ENCODE measurements around the gene DAPK2. TPM values are rescaled to one million over a fixed set of nuclear protein-coding genes. Genes with fewer than 3 reads are reported as not detected.

DAPK2 gene
- total and polyA plus RNA-seq, 2 of the 4 experiments (the other 2 are of a cell fraction) = 0.34 to 0.36 TPM

GRCh38 chr15:63891768-63892133 lies 154.5 kb downstream of the DAPK2 start:
- intact Hi-C loops (cut with micrococcal nuclease) (loop anchor here (1.0 to 5.0 kb wide), 5 partner anchors 59 to 279 kb away; partner anchors contain the start of genes DAPK2 and HERC1), dilution Hi-C loops (cut with HindIII; ENCODE audit: low sequenced_read_pairs, unreplicated experiment) (no loop called here), in situ Hi-C loops (cut with MboI; ENCODE audit: low sequenced_read_pairs) (loop anchor here (5.0 kb wide), 2 partner anchors 46 to 139 kb away; no protein-coding TSS in a partner anchor)
- CTCF ChIA-PET = interaction anchor here (1.0 kb wide), 1 partner anchor 13 kb away, joined by 6 read pairs; no protein-coding TSS in a partner anchor
- no peak for ATAC-seq (ENCODE audit: low read depth)
- no peak overlapping the region for H3K4ac ChIP-seq (ENCODE audit: low read depth, low read length)
- H3K27me3 ChIP-seq (ENCODE audit: control insufficient read depth, insufficient read depth, low read length) = peaks cover 14% of the 10 kb centered on the region
- no peak overlapping the region for H4K91ac ChIP-seq (ENCODE audit: insufficient read depth, low read depth, low read length)
- H2BK20ac ChIP-seq (ENCODE audit: low read depth, low read length) = no peak overlapping the region
- H2BK120ac ChIP-seq (ENCODE audit: low read depth, low read length) = no peak overlapping the region
- H4K20me1 ChIP-seq (ENCODE audit: insufficient read depth, low read length) = no peaks in the 10 kb centered on the region
- WGBS, 2 experiments (ENCODE audit: extremely low coverage in 2 of 2, insufficient read length in 1 of 2) = 50% methylated on average over 1 of the region's 3 CpGs; no CpG with 5 or more reads in 1 of the 2 experiments
- H3K36me3 ChIP-seq (ENCODE audit: control insufficient read depth, insufficient read depth, low read length) = no peaks in the 10 kb centered on the region
- no peak overlapping the region for H3K4me3 ChIP-seq (ENCODE audit: insufficient read depth, low read depth, low read length)
- peaks cover 5% of the 10 kb centered on the region for H3K4me1 ChIP-seq (ENCODE audit: control insufficient read depth, insufficient read depth, low read length)
- no peak overlapping the region for H3K14ac ChIP-seq (replicated peaks; ENCODE audit: low read depth, low read length)
- no peak overlapping the region for H3K23ac ChIP-seq (ENCODE audit: low read depth, low read length)
- no peak overlapping the region for H3K4me2 ChIP-seq (ENCODE audit: low read depth, low read length)
- H2AK5ac ChIP-seq (ENCODE audit: low read depth, low read length) = no peak overlapping the region
- H2AK9ac ChIP-seq (replicated peaks; ENCODE audit: low read depth, low read length, poor library complexity) = no peak overlapping the region
- no peaks in the 10 kb centered on the region for H3K79me1 ChIP-seq (ENCODE audit: low read depth in 1 of 2, low read length in 2 of 2)
- no peak overlapping the region for H2BK5ac ChIP-seq (ENCODE audit: low read depth, low read length, poor library complexity, severe bottlenecking)
- H4K5ac ChIP-seq (ENCODE audit: low read depth, low read length) = no peak overlapping the region
- TF ChIP-seq FOS (IDR thresholded peaks at IDR 0.05; ENCODE audit: low read depth, low read length) = no peak
- no peak overlapping the region for H2AFZ ChIP-seq (replicated peaks; ENCODE audit: low read length, poor library complexity)
- H3K18ac ChIP-seq (ENCODE audit: low read depth, low read length) = no peak overlapping the region
- peaks cover 8% of the 10 kb centered on the region; the same call in 1 of the 2 replicates for H3K9me1 ChIP-seq (ENCODE audit: insufficient read depth, low read length)
- H2BK15ac ChIP-seq (ENCODE audit: low read depth, low read length) = no peak overlapping the region
- H3K56ac ChIP-seq (ENCODE audit: extremely low read depth, insufficient read depth, low read length) = no peak overlapping the region
- POLR2A ChIA-PET (ENCODE audit: unreplicated experiment) = no interaction called here
- no peak overlapping the region for H4K8ac ChIP-seq (ENCODE audit: low read depth in 2 of 2, low read length in 2 of 2)
- BruUV-seq (replicated peaks) = no TSS peak
- no peak overlapping the region for H3K27ac ChIP-seq (ENCODE audit: insufficient read depth, low read length)
- no peaks in the 10 kb centered on the region for H3K9me3 ChIP-seq (ENCODE audit: control insufficient read depth, insufficient read depth, low read length)
- DNase-seq = no peak
- no peak overlapping the region for H3K9ac ChIP-seq (ENCODE audit: low read depth, low read length)
